T-helper 2 cell treated with Interferon-gamma antibody and Interleukin-4, amounts not matched to agents 100 ng/mL and 5 ng/mL, for 36 hours (primary cell): ENCODE measurements around the gene GPR142. TPM values are rescaled to one million over a fixed set of nuclear protein-coding genes. Genes with fewer than 3 reads are reported as not detected.

Experiments used
- intact Hi-C: fragments of 100-400 bp; cut with micrococcal nuclease; formaldehyde crosslinking; loops from one replicate; pipeline ENCODE4 v1.15.1; 2023
- total RNA-seq: library from RNA; stranded (reverse); gene quantifications from 2 replicates; pipeline ENCODE4 v1.2.3, GENCODE V29; 2022

The GPR142 gene, protein sequence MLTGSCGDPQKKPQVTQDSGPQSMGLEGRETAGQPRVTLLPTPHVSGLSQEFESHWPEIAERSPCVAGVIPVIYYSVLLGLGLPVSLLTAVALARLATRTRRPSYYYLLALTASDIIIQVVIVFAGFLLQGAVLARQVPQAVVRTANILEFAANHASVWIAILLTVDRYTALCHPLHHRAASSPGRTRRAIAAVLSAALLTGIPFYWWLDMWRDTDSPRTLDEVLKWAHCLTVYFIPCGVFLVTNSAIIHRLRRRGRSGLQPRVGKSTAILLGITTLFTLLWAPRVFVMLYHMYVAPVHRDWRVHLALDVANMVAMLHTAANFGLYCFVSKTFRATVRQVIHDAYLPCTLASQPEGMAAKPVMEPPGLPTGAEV
- total RNA-seq, result not detected in 2 replicates

DNA sequence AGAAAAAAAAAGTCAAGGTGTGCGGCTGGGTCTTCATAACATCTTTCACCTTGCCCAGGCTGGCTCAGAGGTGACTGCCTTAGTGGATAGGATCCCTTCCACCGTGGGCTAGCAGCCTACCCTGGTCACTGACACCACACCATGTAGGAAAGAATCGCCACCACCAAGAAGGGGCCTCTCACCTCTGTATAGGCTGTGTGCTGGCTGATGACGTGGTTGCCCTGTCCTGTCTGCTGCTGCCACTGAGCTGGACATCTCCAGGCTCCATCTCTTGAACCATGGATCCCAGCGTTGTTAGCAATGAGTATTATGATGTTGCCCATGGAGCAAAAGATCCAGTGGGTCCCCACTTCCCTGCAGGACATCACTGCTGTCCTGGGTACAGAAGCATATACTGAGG lies at the start of gene GPR142:
TSS of gene GPR142 (plus strand) at position 301 of the 400 bp plus-strand sequence. CDS start 2,035 bp downstream, outside the sequence.
- intact Hi-C loops, result loop anchor here (5.0 kb wide), 1 partner anchor 280 kb away; no protein-coding TSS in a partner anchor

DNA sequence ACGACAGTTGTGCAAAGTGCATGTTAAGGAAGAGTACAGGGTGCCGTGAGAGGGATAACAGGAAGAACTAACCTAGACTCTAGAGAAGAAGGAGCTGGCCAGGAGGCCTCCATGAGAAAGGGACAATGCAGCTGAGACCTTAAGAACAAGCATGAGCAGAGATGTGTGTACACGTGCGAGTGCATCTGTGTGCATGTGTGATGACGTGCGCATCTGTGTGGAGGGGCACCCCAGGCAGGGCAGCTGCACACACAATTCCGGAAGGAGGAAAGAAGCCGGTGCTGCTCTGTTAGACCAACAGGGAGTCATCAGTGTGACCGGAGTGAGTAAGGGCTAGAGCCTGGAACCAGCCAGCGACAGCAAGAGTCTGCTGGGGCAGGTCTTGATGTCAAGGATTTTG lies 48.9 kb upstream of the GPR142 start:
- intact Hi-C loops, result no loop called here

DNA sequence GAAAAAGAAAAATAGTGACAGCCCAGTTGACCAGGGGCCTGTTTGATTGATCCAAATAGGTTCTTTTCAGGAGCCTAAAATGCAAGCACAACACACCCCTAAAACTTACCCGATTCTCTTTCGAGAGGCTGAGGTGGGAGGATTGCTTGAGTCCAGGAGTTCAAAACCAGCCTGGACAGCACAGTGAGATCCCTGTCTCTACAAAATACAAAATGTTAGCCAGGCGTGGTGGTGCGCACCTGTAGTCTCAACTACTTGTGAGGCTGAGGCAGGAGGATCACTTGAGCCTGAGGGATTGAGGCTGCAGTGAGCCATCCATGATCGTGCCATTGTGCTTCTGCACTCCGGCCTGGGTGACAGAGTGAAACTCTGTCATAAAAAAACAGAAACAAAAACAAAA lies 42.8 kb upstream of the GPR142 start:
- intact Hi-C loops, result no loop called here

DNA sequence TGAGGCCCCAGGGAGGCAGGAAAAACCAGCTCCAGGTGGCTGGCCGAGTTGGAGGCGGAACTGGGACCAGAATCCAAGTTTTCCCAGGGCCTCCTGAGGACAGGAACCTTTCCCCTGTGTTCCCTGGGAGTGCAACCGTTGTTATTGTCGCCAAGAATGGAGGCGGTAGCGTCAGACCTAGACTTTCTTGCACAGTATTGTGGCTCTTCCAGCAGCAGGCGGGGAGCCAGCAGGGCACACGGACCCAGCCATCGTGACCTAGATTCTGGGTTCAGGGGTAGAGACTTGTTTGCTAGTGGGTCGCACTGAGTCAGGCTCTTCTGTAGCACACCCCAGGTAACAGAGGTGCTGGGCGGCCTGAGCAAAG lies 41.9 kb upstream of the GPR142 start:
- intact Hi-C loops, result no loop called here

DNA sequence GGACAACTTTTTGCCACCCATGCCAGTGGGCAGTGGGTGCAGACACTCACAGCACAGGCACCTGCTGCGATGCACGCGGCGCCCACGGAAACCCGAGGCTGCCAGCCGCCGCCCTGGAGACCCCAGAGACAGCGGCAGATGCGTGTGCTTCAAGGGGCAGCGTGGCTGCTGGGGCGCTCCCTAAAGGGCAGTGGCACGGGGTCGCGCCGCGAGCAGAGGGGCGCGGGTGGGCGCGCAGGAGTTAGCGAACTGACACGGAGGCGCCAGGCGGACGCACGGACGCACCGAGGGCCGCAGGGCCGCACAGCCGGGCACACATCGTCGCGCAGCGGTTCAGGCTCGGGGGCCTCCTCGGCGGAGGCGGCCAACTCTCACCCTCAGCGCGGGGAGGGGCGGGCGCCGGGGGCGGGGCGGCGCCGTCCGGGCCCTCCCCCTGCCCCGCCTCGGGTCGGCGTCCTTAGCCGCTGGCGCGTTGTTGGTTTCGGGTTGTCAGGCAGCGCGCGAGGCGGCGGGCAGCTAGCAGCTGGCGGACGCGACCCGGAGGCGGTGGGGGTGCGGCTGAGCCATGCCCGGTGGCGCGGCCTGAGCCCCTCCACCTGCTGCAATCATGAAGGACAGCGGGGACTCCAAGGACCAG lies 41.4 kb upstream of the GPR142 start, which contains the start of gene KIF19:
TSS of gene KIF19 (plus strand) at position 484 of the 637 bp plus-strand sequence. CDS start at position 608, 124 bp downstream.
- intact Hi-C loops, result loop anchor here (1.0 kb wide), 1 partner anchor 28 kb away; no protein-coding TSS in a partner anchor

DNA sequence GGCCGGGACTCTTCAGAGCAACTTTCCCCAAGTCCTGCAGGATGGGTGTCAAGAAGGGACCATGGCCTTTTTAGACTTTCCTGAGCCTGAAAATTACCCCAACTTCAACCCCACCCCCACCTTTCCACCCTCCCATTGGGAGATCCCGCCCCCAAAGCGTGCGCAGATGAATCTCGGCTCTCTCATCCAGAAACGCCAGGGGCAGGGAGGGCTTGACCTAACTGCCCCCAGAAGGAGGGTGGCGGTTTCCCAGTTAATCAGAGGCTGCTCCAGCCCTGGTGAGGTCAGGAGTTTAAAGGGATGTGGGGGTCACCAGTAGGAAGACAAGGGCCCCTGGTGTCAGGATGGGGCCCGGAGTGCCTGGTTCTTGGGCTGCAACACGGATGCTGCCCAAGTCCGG lies 40.8 kb upstream of the GPR142 start:
- intact Hi-C loops, result loop anchor here (1.0 kb wide), 1 partner anchor 28 kb away; no protein-coding TSS in a partner anchor

DNA sequence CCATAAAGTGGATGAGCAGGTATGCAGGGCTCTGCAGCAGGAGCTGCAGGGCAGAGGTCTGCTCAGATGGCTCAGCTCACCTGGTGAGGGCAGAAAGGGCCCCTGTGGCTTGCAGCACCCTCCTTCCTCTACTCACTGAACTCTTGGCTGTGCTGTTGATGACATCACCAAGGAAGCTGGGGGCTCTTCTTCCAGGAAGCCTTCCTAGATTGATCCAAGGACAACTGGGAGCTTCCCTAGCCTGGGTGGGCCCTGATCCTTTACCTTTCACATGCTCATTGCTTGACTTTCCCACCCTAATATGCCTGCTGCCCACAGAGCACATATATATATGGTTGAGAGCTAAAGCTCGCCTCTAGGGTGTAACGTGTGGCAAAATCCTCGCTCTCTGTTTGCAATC lies 38.8 kb upstream of the GPR142 start:
- intact Hi-C loops, result no loop called here

DNA sequence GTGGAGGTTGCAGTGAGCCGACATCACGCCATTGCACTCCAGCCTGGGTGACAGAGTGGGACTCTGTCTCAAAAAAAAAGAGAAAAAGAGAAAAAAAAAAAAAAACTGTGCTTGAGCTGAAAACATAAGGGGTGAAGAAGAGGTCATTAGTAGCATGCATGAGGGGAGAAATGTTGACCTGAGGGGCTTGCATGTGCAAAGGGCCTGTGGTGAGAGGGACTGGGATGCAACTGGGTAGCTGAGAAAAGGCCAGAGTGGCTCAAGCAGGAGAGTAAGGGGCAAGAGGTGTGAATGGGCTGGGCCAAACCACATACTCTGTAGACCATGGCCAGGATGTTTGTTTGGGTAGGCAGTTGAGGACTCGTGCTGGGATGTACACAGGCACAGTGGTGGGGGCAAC lies 37.9 kb upstream of the GPR142 start:
- intact Hi-C loops, result no loop called here

DNA sequence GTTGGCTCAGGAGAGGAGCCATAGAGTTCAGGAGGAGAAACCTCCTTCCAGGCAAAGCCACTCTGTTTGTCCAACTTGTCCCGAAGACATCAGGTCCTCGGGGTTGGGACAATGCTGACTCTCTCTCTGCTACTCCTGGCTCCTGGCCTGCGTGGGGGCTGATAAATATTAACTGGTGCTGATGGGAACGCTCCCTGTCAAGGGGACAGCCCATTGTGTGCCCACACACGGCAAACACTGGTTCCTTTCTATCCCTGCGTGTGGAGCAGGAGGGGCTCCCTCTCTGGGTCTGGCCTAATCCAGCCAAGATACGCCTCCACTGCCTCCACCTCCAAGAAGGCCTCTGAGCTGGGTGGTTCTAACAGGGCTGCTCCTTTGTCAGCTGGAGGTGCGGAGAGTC lies 36.9 kb upstream of the GPR142 start:
- intact Hi-C loops, result no loop called here

DNA sequence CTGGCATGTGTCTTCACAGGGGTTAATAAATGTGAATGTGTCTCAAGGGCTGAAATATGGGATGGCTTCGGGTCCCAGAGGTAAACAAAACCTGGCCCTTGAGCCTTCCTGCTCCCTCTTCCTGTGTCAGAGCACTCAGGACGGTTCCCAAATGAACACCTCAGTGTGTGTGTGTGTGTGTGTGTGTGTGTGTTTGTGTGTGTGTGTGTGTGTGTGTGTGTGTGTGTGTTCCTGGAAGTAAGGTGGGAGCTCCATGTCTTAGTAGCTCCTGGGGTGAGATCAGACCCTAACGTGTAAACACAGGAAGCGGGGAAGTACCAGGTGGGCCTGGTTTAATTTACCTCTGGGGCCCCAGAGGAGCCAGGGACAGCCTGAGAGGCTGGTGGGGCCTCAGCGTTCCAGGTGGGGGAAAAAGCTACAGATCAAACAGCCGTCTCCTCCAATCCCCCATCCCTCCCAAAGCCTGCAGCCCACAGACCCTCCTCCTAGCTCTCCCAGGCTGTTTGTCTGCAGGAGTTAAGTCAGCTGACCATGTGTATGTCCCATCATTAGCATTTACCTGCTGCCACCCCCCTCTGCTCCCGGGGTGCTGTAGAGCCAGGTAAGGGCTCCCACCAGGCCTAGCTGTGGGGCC lies 35.2 kb upstream of the GPR142 start:
- intact Hi-C loops, result no loop called here

DNA sequence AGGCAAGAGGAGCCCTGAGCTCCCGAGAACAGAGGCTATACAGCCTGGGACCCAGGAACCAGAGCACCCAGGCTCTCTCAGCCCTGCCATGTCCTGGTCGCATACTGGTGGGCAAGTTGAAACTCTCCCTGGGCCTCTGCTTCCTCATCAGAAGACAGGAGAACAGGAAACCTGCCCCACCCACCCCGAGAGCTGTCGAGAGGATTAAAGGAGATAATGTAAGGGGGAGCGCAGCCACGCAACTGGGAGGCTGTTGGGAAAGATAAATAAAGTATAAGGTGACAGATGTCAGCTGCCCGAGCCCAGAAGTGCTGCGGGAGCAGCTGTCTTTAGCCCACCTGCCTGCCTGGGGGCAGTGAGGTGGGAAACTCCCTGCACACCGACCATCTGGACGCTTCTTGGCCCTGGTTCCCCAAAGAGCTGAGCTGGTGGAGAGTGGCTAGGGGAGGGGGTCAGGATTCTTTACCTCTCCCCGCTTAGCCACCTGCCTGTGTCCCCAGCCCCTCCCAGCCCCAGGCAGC lies 34.5 kb upstream of the GPR142 start:
- intact Hi-C loops, result no loop called here

DNA sequence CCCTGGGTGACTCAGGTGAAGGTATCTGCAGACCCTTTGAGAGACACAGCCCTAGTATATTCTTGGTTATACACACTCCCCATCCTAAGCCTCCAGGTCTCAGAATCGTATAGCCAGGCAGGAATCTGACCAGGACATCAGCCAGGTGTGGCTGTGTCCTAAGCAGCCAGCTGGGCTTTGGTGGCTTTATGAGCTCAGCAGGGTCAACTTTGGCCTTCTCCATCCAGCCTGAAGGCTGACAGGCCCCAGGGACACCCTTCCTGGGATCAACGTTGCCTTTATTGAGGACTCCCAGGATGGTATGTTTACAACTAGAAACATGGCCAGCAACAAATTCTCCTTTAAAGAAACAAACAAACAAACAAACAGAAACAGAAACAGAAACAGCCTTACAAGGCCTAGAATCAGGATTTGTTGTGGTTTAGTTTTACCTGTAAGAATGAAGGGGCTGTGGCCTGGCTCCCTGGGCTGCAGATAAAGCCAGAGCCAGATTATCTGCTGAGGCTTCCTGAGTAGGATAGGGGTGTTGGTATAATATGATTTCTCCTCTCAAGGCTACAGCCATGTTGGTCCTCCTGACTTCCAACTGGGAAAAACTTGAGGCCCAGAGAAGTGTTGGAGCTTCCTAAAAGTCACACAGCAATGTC lies 32.8 kb upstream of the GPR142 start:
- intact Hi-C loops, result no loop called here

DNA sequence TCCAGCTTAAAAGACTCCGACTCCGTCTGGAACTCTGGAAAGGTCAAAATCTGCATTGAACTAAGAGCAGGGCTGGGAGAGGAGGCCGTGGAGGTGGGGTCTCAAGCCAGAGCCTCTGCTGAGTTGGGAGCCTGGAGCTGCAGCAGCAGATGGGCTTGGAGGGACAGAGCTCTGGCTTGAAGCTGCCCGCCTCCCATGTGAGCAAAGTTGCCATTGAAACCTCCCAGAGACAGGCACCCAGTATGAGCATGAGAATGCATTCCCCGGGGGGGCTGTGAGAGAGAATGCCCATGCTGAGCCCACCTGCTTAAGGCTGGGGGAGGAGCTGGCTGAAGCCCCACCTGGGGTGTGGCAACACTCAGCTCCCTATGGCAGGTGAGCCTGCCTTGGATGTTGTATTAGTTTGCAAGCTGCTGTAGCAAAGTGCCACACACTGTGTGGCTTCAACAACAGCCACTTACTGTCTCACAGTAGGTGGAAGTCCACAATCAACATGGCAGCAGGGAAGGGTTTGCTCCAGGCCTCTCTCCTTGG lies 31.7 kb upstream of the GPR142 start:
- intact Hi-C loops, result no loop called here

DNA sequence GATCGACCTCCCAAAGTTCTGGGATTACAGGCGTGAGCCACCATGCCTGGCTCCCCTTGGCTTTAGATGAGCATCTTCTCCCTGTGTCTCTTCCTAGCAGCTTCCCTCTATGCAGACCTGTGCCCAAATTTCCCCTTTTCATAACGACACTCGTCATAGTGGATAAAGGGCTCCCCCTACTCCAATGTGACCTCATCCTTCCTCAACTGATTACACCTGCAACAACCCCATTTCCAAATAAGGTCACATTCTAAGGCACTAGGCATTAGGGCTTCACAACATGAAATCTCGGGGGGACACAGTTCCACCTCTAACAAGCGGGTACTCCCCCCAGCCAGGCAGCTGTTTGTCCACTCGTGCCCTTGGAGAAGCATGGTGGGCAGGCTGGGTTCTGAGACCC lies 31.0 kb upstream of the GPR142 start:
- intact Hi-C loops, result no loop called here

DNA sequence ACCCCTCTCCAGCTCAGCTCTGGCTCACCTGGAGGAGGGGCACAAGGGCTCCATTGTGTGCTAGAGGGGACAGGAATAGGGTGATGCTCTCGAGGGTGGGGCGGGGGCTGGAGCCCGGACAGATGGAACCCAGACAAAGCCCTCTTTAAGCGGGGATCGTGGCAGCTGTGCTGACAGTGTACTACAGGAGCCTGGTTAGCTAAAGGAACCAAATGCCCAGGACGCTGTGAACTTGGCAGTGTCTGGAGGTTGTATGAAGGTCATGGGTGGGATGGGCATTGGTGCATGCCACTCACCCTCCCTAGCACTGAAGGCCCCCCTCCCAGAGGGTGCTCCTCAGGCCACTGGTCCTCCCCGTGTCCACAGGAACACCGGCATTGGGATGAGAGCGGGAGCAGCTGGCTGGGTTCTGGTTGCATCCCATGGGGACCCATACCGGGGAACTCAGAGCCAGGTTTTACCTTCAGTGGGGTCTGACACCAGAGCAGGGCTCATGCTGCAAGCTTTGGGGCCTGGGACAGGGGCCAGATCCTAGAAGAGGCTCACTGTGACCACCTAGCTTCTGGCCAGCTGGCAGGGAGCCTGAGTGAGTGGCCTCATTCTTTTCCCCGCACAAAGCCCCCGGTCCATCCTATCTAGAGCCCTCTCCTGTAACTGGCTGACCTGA lies 29.3 kb upstream of the GPR142 start:
- intact Hi-C loops, result no loop called here

DNA sequence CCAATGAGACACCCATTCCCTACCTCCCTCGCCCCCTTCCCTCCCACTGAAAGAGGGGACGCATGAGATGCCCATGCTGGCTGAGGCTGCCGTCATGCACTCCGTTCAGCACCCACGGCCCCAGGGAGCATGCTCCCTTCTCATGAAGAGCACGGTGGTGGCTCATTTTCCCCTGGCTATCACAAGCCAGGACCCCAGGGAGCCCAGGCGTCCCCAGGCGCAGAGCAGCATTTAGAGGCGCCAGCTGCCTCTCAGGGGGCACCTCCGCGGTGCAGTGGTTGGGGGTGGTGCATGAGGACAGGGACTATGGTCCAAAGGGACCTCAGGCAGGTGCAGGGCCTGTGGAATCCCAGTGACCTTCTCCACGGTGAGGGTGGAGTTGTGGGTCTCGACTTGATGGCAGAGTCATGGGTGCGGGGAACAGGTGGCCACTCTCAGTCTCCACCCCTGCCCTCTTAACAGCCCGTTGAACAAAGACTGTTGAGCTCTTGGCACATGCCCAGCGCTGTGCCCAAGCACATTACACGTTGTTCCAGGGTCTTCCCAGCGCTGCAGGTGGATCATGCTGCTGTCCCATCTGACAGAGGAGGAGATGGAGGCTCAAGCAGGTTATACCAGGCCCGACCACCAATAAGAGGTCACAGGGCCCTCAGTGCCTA lies 27.6 kb upstream of the GPR142 start:
- intact Hi-C loops, result no loop called here

DNA sequence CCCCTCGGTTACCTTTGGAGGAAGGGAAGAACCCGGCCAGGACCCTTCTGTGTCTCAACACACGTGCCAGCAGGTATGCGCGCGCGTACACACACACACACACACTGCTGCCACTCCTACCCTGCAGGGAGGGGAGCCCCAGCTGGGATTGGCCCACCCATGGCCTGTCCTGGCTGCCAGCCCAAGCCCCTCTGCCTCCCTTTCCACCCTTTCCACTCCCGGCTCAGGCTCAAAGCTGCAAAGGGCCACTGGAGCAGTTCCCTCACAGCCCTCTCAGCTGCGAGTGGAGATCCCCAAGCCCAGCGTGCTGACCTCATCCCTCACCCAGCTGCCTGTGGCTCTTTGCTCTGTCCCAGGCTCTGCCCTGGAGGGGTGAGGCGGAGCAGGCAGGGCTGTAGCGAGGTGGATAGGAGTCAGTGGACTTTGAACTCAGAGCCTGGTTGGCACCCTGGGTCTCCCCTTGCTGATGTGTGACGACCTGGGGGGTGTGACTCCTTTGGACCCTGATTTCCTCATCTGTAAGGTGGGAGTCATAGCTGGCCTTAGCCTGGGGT lies 26.8 kb upstream of the GPR142 start:
- intact Hi-C loops, result no loop called here

DNA sequence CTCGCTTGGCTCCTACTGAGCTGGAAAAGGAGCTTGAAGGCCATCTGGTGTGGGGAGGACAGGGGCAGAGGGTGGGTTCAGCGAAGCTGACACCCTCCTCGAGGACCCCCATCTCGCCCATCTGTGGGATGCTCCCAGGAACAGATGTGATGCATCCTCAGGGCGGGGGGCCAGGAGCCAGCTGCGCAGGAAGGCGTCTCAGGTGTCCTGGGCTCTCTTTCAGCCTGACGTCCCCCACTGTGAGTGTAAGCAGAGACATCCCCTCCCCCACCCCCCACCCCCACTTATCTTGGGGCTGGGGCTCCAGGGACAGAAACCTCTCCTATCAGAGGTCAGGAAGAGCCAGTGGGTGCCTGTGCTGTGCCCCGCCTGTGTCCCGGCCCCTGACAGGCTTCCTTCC lies 25.1 kb upstream of the GPR142 start:
- intact Hi-C loops, result no loop called here

DNA sequence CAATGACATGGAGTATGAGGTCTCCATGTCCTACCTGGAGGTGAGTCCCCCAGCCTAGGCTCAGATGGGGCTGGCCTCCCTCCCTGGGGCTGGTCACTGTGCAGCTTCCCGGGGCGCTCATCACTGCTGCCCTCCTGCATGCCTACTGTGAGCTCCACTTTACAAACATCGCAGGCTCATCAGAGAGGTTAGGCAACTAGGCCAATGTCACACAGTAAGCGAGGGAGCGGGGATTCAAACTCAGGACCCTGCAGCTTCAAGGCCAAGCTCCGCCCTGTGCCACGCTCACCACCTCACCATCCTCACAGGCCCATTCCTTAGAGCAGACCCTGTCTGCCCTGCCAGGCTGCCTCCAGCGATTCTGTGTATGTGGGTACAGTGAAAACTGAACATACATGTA lies 24.2 kb upstream of the GPR142 start:
- intact Hi-C loops, result no loop called here
